GM12892 (cell line): ENCODE results near the gene OXLD1.

Experiments used
- POLR2A ChIP-seq: IDR thresholded peaks from 2 replicates; pipeline ENCODE4 v1.6.1; 2011; ENCODE audit warnings: low read depth, low read length, control low read depth
- POLR2AphosphoS5 ChIP-seq: IDR thresholded peaks from 2 replicates; pipeline ENCODE4 v1.6.1; 2011; ENCODE audit warnings: low read depth, low read length, control low read depth

- TF ChIP-seq POLR2AphosphoS5 (peak; percentile 64; the same call in 1 of the 2 replicates), POLR2A (peak; percentile 90; the same call in 1 of the 2 replicates)
Observed at GRCh38 chr17:81636505-81637288, 29.7 kb downstream of the OXLD1 start, which contains the start of the genes NPLOC4 and TSPAN10.
